Erythroblast (primary cell): Measurements from ENCODE around the gene CLCNKB.

Experiments used
- GATA1 ChIP-seq: IDR thresholded peaks from 2 replicates; pipeline ENCODE4 v1.6.1; 2011; ENCODE audit warnings: low read depth, mild to moderate bottlenecking, control low read depth, low read length, moderate library complexity
- POLR2A ChIP-seq: IDR thresholded peaks from 2 replicates; pipeline ENCODE4 v1.6.1; 2011; ENCODE audit warnings: mild to moderate bottlenecking, low read length

DNA sequence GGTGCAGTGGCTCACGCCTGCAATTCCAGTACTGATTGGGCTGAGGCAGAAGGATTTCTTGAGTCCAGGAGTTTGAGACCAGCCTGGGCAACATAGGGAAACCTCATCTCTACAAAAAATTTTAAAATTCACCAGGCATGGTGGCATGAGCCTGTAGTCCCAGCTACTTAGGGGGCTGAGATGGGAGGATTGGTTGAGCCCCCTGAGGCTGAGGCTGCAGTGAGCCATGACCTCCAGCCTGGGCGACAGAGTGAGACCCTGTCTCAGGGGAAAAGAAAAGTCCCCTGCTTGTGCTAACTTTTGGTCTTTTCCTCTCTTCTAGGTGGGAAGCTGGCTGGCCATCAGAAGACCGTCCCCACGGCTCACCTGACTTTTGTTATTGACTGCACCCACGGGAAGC lies 38.0 kb upstream of the CLCNKB start:
- TF ChIP-seq POLR2A = no peak
- no peak for TF ChIP-seq GATA1
